ENCODE results near the gene ZNF277.
A peak's percentile ranks its signal among the peaks of the same experiment; 100 is the strongest.

ZNF277 gene

GRCh38 chr7:112381311-112382091, 175.0 kb downstream of the ZNF277 start:
- TF ChIP-seq TAF1 (IDR thresholded peaks at IDR 0.05; ENCODE audit: low read depth) (no peak), CREB1 (IDR thresholded peaks at IDR 0.05; ENCODE audit: low read depth) (no peak), CEBPB (IDR thresholded peaks at IDR 0.05) (no peak), NFIC (IDR thresholded peaks at IDR 0.05) (no peak), EP300 (IDR thresholded peaks at IDR 0.05; ENCODE audit: borderline replicate concordance) (no peak), MAX (IDR thresholded peaks at IDR 0.05) (no peak), ZBTB7A (IDR thresholded peaks at IDR 0.05; ENCODE audit: low read depth) (no peak), YY1 (IDR thresholded peaks at IDR 0.05; ENCODE audit: low read depth) (no peak), TCF12 (IDR thresholded peaks at IDR 0.05; ENCODE audit: low read depth) (no peak), EGR1 (IDR thresholded peaks at IDR 0.05) (no peak), TEAD4 (IDR thresholded peaks at IDR 0.05) (no peak), FOXM1 (IDR thresholded peaks at IDR 0.05; ENCODE audit: borderline replicate concordance, low read depth) (no peak), USF1 (IDR thresholded peaks at IDR 0.05) (no peak), RAD21 (IDR thresholded peaks at IDR 0.05; ENCODE audit: low read depth) (no peak)

GRCh38 chr7:112383671-112384417, 177.3 kb downstream of the ZNF277 start:
- TF ChIP-seq YY1 (IDR thresholded peaks at IDR 0.05; ENCODE audit: low read depth) (no peak), RAD21 (IDR thresholded peaks at IDR 0.05; ENCODE audit: low read depth) (peak; percentile 41; the same call in 1 of the 2 replicates)

- no peak for TF ChIP-seq RAD21 (IDR thresholded peaks at IDR 0.05; ENCODE audit: low read depth)
- no peak for TF ChIP-seq ZBTB7A (IDR thresholded peaks at IDR 0.05; ENCODE audit: low read depth)
- TF ChIP-seq USF1 (IDR thresholded peaks at IDR 0.05), result no peak
- no peak for TF ChIP-seq EGR1 (IDR thresholded peaks at IDR 0.05)
Observed at GRCh38 chr7:112385516-112385915, 179.0 kb downstream of the ZNF277 start.

- TF ChIP-seq ZBTB7A (IDR thresholded peaks at IDR 0.05; ENCODE audit: low read depth), result no peak
- TF ChIP-seq TEAD4 (IDR thresholded peaks at IDR 0.05), result no peak
- no peak for TF ChIP-seq YY1 (IDR thresholded peaks at IDR 0.05; ENCODE audit: low read depth)
- no peak for TF ChIP-seq CREB1 (IDR thresholded peaks at IDR 0.05; ENCODE audit: low read depth)
- no peak for TF ChIP-seq TAF1 (IDR thresholded peaks at IDR 0.05; ENCODE audit: low read depth)
- no peak for TF ChIP-seq TCF12 (IDR thresholded peaks at IDR 0.05; ENCODE audit: low read depth)
- no peak for TF ChIP-seq CEBPB (IDR thresholded peaks at IDR 0.05)
- no peak for TF ChIP-seq REST (IDR thresholded peaks at IDR 0.05; ENCODE audit: low read depth)
- TF ChIP-seq EGR1 (IDR thresholded peaks at IDR 0.05), result no peak
- no peak for TF ChIP-seq USF1 (IDR thresholded peaks at IDR 0.05)
- TF ChIP-seq NFIC (IDR thresholded peaks at IDR 0.05), result no peak
- no peak for TF ChIP-seq MAX (IDR thresholded peaks at IDR 0.05)
- no peak for TF ChIP-seq FOXM1 (IDR thresholded peaks at IDR 0.05; ENCODE audit: borderline replicate concordance, low read depth)
- TF ChIP-seq RAD21 (IDR thresholded peaks at IDR 0.05; ENCODE audit: low read depth), result no peak
- TF ChIP-seq EP300 (IDR thresholded peaks at IDR 0.05; ENCODE audit: borderline replicate concordance), result no peak
Observed at GRCh38 chr7:112386619-112387018, 180.1 kb downstream of the ZNF277 start.

GRCh38 chr7:112390167-112390566, 183.7 kb downstream of the ZNF277 start:
- TF ChIP-seq EP300 (IDR thresholded peaks at IDR 0.05; ENCODE audit: borderline replicate concordance) (no peak), MAX (IDR thresholded peaks at IDR 0.05) (no peak), NFIC (IDR thresholded peaks at IDR 0.05) (no peak), TEAD4 (IDR thresholded peaks at IDR 0.05) (no peak), EGR1 (IDR thresholded peaks at IDR 0.05) (no peak), FOXM1 (IDR thresholded peaks at IDR 0.05; ENCODE audit: borderline replicate concordance, low read depth) (no peak), TCF12 (IDR thresholded peaks at IDR 0.05; ENCODE audit: low read depth) (no peak), REST (IDR thresholded peaks at IDR 0.05; ENCODE audit: low read depth) (no peak), CEBPB (IDR thresholded peaks at IDR 0.05) (no peak), CREB1 (IDR thresholded peaks at IDR 0.05; ENCODE audit: low read depth) (no peak), ZBTB7A (IDR thresholded peaks at IDR 0.05; ENCODE audit: low read depth) (no peak), TAF1 (IDR thresholded peaks at IDR 0.05; ENCODE audit: low read depth) (no peak), USF1 (IDR thresholded peaks at IDR 0.05) (no peak), YY1 (IDR thresholded peaks at IDR 0.05; ENCODE audit: low read depth) (no peak), RAD21 (IDR thresholded peaks at IDR 0.05; ENCODE audit: low read depth) (no peak)
